ENCODE results near the gene PPP1R12C.

The PPP1R12C gene

DNA sequence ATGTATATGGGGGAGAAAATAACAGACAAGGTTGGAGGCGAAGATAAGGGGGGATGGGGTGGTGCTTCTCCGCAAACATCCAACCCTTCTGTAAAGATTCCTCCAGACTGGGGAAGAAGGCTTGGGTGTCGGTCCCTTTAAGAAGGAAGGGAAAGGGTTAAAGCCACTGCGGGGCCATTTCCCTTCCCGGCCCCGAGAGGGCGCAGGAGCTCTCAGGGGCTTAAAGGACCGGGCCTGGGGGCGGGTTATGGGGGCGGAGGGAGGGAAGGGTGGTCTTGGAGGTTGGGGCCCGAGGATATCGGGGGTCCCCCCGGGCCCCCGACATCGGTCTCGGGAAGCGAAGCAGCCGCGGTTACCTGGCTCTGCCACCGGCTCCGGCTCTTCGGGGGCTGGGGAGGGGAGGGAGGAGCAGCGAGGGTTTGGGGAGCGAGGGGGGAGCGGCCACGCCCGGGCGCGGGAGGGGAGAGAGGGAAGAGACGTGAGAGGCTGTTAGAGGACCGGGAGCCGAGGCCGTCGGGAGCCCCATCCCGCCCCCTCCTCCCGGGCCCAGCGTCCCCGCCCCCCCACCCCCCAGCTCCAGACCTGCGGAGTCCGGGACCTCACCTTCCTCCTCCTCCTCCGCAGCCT is 28.8 kb upstream of the PPP1R12C start:
- DNase-seq: no peak

DNA sequence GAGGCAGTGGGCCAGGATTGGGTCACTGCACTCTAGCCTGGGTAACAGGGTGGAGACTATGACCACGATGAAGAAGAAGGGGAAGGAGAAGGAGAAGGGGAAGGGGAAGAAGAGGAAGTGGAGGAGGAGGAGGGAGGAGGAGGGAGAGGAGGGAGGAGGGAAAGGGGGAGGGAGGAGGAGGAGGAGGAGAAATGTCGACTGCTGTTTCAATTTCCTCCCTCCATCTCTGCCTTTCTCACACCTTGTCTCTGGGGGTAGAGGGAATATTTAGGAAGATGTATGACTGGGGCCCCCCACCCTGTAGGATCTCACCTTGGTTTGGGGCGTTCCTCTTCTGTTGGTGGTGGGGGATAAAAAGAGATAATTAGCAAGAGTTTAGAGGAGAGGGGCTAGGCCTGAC is 27.8 kb upstream of the PPP1R12C start:
- DNase-seq: no peak

DNA sequence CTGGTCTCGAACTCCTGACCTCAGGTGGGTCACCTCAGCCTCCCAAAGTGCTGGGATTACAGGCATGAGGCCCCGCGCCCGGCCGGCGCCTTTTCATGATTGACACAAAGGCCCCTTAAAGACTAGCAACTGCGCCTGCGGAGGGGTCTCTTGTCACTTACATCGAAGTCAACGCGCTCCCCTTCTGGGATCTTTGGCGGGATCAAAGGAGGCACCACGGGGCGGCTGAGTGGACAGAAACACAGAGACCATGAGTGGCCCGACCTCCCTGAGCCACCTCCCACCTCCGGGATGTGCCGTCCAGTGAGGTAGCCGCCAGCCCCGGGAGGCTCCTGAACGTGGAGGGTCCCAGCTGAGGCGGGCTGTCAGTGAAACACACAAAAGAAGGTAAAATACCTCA is 24.3 kb upstream of the PPP1R12C start:
- DNase-seq: no peak

DNA sequence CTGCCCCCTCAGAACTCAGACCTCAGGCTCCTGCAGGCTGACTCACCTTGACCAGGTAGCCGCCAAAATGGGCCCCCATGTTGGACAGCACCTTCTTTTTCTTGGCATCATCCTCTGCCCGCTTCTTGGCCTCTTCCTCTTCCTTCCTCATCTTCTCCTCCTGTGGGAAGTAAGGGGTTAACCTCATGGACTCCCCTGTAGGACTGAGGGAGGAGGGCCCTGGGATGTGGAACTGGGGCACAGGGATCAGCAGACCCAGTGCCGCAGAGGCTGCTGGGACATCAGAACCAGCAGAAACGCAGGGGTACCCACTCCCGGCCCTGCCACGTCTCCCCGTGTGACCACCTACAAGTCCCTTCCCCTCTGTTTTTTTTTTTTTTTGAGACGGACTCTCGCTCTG is 20.5 kb upstream of the PPP1R12C start:
- no peak for DNase-seq

DNA sequence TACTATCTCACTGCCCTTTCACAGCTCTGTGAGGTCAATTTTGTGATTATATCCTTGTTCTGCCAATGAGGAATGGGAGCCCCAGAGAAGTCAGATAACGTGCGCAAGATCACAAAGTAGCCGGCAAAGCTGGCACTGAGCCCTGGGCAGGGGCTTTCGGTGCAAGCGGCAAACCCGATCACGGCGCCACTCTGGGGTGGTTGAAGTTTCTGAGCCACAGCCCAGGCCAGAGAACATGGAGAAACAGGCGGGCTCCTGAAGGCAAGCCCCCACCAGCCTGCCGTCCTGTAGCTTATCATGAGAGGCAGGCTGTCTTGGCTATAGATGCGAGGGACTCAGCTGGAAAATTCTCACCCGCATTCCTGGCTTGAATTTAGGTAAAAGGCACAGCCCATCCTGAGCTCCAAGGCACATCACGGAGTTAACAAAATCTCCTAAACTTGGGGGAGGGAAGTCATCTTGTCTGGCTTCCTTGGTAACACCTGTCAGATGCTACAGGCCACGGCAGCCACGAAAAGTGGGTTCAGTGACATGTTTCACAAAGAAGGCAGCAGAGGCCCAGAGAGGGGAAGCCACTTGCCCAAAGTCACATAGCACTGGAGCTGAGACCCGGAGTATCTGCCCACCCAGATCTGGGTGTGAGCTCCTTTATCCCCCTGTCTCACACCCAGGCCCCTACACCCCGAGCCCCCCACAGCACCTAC is 19.1 kb upstream of the PPP1R12C start:
- DNase-seq: no peak

DNA sequence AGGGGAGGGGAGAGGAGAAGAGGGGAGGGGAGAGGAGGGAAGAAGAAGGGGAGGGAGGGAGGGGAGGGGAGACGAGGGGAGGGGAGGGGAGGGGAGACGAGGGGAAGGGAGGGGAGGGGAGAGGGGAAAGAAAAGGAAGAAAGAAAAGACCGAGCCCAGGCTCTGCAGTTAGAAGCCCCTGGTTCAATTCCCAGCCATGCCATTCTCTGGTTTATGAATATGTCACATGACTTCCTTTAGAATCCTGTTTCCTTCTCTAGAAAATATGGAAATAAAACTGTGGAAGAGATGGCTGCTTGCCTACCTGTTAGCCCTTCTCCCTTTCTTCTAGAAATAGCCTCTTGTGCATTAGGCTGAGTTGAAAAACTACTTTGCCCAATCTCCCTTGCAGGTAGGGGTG is 17.3 kb upstream of the PPP1R12C start:
- no peak for DNase-seq

DNA sequence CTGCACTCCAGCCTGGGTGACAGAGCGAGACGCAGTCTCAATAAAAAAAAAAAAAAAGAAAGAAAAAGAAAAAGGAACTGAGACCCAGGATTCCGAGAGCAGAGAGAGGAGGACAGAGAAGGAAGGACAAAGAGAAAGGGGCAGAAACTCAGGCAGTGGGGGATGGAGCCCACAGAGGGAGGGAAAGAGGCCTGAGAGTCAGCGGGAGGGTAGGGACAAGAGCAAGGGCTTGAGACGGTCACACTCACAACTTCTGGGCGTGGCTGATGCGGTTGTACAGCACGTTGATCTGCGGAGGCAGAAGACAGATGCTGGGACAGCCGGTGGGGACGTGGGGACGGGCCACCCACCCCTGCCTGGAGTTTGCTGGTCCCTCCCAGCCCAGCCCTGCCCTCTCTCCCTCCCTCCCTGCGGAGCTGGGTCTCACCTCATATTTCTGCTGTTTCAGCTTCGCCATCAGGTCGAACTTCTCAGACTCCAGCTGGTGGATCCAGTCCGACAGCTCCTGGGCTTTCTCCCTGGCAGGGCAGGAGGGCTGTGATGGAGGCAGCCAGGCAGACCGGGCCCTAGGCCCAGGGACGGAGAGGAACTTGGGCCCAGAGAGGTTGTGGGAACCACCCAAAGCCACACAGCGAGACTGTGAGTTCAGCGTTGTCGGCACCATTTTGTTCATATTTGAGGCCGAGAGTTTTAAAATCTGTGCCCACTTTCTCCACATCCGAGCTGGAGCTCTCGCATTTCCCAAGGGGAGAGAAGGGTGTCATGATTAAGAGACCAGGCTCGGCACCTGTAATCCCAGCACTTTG is 16.4 kb upstream of the PPP1R12C start:
- no peak for DNase-seq

DNA sequence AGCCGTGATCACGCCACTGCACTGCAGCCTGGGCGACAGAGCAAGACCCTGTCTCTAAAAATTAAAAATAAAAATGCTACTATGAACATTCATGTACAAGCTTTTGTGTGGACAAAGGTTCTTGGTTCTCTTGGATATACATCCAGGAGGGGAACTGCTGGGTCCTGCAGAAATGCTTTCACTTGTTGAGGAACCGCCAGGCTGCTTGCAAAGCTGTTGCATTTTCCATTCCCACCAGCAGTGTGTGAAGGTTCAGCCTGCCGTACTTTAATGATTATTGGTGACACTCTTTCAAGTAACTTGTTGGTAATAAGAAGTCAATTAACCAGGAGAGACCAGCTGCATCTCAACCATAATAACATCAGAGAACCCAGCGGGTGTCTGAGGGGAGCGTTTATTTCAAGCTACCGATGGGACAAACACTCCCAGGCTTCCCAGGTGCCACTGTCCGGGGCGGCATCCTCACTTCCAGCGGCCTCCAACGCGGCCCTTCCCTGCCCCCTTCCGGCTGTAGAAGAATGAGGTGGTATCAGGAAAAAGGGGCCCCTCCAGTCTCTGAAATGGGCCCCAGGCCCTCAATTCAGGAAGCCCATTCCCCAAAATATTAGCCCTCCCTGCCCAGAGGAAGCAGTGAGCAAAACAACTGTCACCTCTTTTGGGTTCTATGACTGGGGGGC is 15.2 kb upstream of the PPP1R12C start:
- no peak for DNase-seq

DNA sequence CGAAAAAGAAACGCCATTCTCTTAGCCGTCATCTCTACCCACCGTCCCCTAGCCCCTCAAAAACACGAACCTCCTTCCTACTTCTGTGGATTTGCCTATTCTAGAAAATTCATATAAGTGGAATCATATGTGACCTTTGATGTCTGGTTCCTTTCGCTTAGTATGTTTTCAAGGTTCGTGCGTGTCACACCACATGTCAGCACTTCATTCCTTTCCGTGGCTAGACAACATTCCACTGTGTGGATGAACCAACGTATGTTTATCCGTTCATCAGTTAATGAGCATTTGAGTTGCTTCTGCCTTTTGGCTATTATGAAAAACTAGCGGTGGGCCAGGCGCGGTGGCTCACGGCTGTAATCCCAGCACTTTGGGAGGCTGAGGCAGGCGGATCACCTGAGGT is 14.0 kb upstream of the PPP1R12C start:
- DNase-seq: no peak

DNA sequence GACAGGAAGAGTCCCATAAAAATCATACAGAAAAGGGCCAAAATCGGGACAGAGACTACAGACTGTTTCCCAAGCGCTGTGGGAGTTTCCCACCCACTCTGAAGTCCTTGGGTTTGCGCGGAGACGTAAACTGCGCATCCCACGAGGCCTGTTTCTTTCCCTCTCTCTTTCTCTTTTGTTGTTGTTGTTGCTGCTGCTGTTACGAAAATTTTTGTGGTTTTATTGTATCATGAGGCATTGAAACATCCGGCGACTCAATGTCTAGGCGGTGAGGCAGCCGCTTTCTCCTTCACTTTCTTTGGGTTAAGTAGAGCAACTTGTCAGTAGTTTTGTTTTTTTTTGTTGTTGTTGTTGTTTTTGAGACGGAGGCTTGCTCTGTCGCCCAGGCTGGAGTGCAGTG is 1.6 kb upstream of the PPP1R12C start:
- no peak for DNase-seq

DNA sequence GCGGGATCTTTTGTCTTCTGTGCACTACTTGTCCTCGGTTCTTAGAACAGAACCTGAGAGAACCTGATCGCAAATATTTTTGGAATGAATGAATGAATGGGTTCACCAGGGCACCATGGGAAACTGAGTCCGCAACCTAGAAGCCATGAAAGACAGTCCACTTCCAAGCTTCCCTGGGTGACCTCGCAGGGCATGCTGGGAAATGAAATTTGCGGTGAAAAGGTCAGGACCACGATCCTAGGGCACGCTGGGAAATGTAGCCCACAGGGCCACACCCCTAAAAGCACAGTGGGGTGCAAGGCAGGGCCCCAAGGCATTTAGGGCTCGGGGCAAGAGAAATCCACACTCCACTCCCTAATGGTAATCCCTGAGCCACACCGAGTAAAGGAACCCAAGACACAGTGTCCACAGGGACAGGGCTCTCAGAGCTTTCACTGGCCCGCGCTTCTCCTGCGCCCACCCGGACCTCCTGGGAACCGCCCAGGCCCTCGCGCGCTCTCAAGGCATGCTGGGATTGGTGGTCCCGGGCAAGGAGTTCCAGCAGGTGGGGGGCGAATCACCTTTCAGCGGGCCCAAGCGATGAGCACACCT is 1.1 kb upstream of the PPP1R12C start:
- no peak for DNase-seq

DNA sequence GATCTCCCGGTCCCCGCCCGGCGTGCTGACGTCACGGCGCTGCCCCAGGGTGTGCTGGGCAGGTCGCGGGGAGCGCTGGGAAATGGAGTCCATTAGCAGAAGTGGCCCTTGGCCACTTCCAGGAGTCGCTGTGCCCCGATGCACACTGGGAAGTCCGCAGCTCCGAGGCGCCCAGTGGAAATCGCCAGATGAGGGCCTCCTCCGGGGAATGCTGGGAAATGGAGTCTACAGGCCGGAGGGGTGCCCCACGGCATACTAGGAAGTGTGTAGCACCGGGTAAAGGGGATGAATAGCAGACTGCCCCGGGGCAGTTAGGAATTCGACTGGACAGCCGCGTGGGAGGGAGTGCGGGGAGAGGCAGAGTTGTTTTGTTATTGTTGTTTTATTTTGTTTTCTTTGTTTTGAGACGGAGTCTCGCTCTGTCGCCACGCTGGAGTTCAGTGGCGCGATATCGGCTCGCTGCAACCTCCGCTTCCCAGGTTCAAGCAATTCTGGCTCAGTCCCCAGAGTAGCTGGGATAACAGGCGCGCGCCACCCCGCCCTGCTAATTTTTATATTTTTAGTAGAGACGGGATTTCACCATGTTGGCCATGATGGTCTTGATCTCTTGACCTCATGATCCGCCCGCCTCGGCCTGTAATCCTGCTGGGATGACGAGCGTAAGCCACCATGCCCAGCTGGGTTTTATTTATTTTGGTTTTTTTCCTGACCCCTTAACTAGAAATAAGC is 390 bp upstream of the PPP1R12C start:
- DNase-seq: peak; percentile 95 to 97

DNA sequence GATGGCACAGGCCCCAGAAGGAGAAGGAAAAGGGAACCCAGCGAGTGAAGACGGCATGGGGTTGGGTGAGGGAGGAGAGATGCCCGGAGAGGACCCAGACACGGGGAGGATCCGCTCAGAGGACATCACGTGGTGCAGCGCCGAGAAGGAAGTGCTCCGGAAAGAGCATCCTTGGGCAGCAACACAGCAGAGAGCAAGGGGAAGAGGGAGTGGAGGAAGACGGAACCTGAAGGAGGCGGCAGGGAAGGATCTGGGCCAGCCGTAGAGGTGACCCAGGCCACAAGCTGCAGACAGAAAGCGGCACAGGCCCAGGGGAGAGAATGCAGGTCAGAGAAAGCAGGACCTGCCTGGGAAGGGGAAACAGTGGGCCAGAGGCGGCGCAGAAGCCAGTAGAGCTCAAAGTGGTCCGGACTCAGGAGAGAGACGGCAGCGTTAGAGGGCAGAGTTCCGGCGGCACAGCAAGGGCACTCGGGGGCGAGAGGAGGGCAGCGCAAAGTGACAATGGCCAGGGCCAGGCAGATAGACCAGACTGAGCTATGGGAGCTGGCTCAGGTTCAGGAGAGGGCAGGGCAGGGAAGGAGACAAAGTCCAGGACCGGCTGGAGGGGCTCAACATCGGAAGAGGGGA is 1.1 kb downstream of the PPP1R12C start:
- DNase-seq: peak; percentile 26 to 34

DNA sequence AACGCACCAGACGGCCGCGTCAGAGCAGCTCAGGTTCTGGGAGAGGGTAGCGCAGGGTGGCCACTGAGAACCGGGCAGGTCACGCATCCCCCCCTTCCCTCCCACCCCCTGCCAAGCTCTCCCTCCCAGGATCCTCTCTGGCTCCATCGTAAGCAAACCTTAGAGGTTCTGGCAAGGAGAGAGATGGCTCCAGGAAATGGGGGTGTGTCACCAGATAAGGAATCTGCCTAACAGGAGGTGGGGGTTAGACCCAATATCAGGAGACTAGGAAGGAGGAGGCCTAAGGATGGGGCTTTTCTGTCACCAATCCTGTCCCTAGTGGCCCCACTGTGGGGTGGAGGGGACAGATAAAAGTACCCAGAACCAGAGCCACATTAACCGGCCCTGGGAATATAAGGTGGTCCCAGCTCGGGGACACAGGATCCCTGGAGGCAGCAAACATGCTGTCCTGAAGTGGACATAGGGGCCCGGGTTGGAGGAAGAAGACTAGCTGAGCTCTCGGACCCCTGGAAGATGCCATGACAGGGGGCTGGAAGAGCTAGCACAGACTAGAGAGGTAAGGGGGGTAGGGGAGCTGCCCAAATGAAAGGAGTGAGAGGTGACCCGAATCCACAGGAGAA is 1.9 kb downstream of the PPP1R12C start:
- DNase-seq: no peak

DNA sequence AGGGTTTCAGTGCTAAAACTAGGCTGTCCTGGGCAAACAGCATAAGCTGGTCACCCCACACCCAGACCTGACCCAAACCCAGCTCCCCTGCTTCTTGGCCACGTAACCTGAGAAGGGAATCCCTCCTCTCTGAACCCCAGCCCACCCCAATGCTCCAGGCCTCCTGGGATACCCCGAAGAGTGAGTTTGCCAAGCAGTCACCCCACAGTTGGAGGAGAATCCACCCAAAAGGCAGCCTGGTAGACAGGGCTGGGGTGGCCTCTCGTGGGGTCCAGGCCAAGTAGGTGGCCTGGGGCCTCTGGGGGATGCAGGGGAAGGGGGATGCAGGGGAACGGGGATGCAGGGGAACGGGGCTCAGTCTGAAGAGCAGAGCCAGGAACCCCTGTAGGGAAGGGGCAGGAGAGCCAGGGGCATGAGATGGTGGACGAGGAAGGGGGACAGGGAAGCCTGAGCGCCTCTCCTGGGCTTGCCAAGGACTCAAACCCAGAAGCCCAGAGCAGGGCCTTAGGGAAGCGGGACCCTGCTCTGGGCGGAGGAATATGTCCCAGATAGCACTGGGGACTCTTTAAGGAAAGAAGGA is 2.8 kb downstream of the PPP1R12C start:
- DNase-seq: no peak

DNA sequence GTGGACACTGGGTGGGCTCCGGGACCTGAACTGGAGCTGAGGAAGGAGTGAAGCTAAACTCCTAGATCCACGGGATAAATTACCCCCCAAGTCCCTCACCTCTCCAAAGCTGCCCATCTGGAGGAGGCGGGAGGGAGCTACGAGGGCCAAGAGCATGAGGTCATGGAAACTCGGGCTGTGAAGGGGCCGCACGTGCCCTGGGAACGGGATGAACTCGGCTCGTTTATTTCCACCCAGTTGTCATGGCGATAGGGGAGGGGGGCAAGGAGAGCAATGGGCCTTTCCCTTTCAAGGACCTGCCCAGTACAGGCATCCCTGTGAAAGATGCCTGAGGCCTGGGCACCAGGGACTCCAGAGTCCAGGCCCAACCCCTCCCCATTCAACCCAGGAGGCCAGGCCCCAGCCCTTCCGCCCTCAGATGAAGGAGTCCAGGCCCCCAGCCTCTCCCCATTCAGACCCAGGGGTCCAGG is 3.8 kb downstream of the PPP1R12C start:
- DNase-seq: no peak

DNA sequence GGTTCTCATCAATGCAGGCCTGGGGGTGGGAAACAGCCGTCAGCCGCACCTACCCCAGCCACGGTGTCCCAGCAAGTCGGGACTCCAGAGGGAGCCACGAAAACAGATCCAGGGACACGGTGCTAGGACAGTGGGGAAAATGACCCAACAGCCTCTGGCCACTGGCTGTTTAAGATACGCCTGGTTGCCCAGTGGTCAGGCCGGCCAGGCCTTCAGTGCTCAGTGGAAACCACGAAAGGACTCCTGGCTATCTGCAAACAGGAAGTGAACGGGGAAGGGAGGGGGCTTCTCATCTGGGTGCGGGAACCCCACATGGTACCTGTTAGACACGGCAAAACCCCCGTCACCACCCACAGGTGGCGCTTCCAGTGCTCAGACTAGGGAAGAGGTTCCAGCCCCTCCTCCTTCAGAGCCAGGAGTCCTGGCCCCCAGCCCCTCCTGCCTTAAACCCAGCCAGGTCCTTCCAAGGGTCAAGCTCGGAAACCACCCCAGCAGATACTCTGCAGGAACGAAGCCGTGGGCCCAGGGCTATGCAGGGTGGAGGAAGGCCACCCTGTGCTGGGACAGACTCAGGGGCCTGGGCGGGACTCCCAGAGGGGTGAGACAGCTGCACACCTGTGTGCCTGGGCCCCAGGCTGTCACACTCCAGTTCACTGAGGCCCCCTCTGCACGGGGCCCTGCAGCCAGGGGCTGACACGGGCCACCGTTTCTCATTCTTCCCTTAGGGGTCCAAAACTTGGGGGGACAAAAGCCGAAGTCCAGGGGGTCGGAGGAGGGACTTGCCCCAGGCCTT is 4.5 kb downstream of the PPP1R12C start:
- no peak for DNase-seq

DNA sequence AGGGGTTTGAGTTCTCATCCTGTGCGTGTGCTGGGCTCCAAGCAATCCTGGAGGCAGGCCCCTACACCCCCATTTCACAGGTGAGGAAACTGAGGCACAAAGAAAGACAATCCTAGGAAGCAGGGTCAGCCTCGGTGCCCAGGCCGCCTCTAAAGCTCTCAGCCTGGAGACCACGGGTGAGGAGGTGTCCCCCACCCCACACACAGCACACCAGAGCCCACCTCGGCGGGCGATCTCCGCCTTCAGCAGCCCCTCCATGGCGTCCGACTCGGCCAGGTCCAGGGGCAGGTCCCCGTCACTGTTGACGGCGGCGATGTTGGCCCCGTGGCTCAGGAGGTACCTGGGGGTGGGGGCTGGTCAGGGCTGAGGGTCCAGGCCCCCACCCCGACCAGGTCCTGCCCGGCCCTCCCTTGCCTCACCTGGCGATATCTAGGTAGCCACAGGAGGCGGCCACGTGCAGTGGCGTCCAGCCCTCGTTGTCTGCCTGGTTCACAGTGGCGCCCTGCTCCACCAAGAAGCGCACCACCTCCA is 5.1 kb downstream of the PPP1R12C start:
- DNase-seq: no peak

DNA sequence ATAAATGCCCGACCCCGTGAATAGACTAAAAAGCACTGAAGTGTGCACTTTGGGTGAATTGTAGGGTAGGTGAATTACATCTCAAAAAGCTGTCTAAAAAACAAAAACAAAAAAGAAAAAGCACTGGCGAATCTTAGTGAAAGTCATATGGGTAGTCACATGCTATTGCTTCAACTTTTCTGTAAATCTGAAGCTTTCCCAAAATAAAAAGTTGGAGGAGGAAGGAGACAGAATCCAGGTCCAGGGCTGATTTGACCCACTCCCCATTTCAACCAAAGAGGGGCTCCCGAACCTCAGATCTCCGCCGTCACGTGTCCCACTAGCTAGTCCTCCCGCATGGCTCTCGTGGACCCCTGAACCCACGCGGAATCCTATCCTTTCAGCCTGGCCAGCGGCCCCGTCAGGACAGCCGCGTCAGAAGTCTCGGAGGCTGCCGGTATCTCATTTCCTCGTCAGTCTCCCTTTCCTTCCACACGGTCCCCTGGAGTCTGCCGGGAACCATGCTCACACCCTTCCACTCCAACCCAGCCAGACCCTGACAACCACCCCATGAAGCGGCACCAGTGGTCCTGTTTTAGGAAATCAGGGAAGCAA is 6.1 kb downstream of the PPP1R12C start:
- DNase-seq: no peak

All from activated CD4-positive, alpha-beta T cell treated with anti-CD3 and anti-CD28 coated beads, Interleukin-2, amount 50 U/mL, for 4 hours (primary cell).